NT2/D1 (cell line): ENCODE measurements around the gene NRCAM.

ENCODE experiments used
- DNase-seq: peaks from one replicate; pipeline ENCODE4 v3.0.0-alpha.2; 2011; ENCODE audit warnings: low read depth, low spot score
- H3K27me3 ChIP-seq: 2 replicates; pipeline ENCODE4 v1.6.0; 2011; ENCODE audit warnings: mild to moderate bottlenecking; ENCODE audit not compliant: insufficient read length, insufficient read depth
- H3K36me3 ChIP-seq: 2 replicates; pipeline ENCODE4 v1.6.1; 2011; ENCODE audit warnings: mild to moderate bottlenecking, low read length, mixed read lengths; ENCODE audit not compliant: insufficient read depth, insufficient read length
- H3K4me1 ChIP-seq: 2 replicates; pipeline ENCODE4 v1.5.1; 2011; ENCODE audit not compliant: insufficient read depth, insufficient read length
- H3K4me3 ChIP-seq: 2 replicates; pipeline ENCODE4 v1.5.1; 2011; ENCODE audit warnings: low read depth; ENCODE audit not compliant: insufficient read length
- H3K9ac ChIP-seq: 2 replicates; pipeline ENCODE4 v1.6.0; 2011; ENCODE audit warnings: low read depth; ENCODE audit not compliant: insufficient read length
- H3K9me3 ChIP-seq: 2 replicates; pipeline ENCODE4 v1.5.1; 2011; ENCODE audit warnings: mild to moderate bottlenecking, low read length; ENCODE audit not compliant: insufficient read depth
- SUZ12 ChIP-seq: IDR thresholded peaks from 2 replicates; pipeline ENCODE4 v1.6.1; 2011; ENCODE audit not compliant: insufficient read length, insufficient read depth; ENCODE audit errors: extremely low read depth
- YY1 ChIP-seq: IDR thresholded peaks from 2 replicates; pipeline ENCODE4 v1.6.1; 2011; ENCODE audit not compliant: insufficient read length, insufficient read depth
- ZNF274 ChIP-seq: IDR thresholded peaks from 2 replicates; pipeline ENCODE4 v1.6.1; 2011; ENCODE audit warnings: mild to moderate bottlenecking, low read depth, low read length

NRCAM gene

DNA sequence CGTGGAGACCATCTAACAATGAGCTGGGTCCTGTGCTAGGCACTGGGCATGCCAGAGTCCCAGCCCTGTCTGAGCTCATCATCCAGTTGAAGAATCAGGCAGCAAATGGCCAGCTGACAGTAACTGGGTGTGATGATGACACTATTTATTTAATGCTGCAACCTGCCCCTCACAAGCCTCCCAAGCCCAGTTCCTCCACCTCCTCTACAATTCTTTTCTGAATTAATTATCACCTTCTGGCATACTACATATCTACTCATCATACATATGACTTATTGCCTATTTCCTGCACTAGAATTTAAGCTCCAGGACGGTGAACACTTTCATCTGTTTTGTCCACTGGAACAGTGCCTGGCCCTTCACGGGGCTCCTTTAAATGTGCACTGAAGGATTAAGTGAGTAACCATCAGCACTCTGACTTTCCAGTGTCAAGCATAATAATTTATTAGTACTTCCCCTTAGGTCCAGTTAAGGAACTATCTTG lies 229.4 kb downstream of the NRCAM start:
- DNase-seq, result no peak
- Histone ChIP-seq H3K4me3 (no peak overlapping the region), H3K4me1 (no peaks in the 10 kb centered on the region), H3K9me3 (no peaks in the 10 kb centered on the region), H3K9ac (no peak overlapping the region), H3K27me3 (no peaks in the 10 kb centered on the region), H3K36me3 (no peaks in the 10 kb centered on the region)
- TF ChIP-seq SUZ12 (no peak), ZNF274 (no peak), YY1 (no peak)

DNA sequence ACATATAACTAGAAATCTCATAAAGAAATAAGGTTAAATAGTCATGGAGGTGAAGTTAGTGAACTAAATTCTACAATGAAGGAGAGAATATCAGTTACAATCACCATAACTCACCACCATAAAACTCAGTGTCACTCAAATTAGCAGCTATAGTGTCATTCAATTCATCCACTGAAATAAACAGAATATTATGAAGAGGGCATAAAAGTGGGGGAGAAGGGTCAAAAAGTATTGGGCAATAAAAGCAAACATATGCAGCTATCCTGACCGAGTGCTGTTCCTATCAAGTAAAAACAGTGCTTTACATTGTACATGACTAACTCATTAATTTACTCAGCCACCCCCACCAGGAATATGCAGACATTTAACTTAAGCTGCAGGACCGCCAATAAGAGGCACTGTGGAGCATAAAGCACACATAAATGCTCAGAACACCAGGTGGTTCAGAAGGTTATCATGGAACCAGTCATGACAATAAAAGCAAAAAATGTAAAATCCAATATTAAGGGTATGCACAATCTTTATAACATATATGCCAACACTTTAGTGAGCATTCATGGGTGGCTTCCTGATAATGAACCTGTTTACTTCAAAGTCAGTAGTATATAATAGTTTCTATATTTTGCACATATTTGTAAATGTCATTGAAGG lies 230.6 kb downstream of the NRCAM start:
- no peaks in the 10 kb centered on the region for H3K9me3 ChIP-seq
- H3K4me1 ChIP-seq, result no peaks in the 10 kb centered on the region
- H3K9ac ChIP-seq, result no peak overlapping the region
- TF ChIP-seq ZNF274, result no peak
- TF ChIP-seq YY1, result no peak
- no peak for TF ChIP-seq SUZ12
- H3K4me3 ChIP-seq, result no peak overlapping the region
- H3K36me3 ChIP-seq, result no peaks in the 10 kb centered on the region
- no peaks in the 10 kb centered on the region for H3K27me3 ChIP-seq
- no peak for DNase-seq

- Histone ChIP-seq H3K9me3 (no peaks in the 10 kb centered on the region), H3K9ac (no peak overlapping the region), H3K4me3 (no peak overlapping the region), H3K4me1 (no peaks in the 10 kb centered on the region), H3K27me3 (no peaks in the 10 kb centered on the region), H3K36me3 (no peaks in the 10 kb centered on the region)
- no peak for DNase-seq
- no peak for TF ChIP-seq ZNF274
- no peak for TF ChIP-seq SUZ12
- no peak for TF ChIP-seq YY1
Observed at GRCh38 chr7:108224387-108224786, 231.8 kb downstream of the NRCAM start.

DNA sequence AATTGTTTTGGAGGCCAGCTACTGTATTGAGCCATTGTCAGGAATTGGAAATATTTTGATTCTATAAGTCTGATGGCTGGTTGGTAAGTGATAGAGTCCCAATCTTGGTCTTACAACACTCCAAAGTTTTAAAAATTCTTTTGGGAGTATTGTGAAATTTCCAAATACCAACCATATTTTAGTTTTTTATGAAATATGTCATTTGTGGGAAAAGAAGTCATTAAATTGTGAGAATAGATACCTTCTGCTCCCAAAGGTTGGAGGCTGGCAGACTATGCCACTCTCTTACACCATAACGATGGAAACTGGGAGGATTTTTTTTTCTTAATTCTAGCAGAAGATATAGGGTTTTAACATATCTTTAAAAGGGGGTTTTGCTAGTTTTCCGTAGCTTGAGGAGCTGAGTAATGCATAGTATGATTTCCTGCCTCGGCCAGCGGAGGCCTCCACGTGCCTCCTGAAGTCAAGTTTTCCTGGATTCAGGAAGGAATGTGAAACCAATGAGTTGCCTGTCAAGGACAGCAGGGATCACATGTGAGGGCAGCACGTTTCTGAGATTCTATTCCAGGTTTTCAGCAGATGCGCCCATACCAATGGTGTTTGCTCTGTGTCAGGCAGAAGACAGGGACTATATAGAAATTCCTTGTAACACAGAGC lies 233.9 kb downstream of the NRCAM start:
- Histone ChIP-seq H3K4me1 (no peaks in the 10 kb centered on the region), H3K36me3 (no peaks in the 10 kb centered on the region), H3K9ac (no peak overlapping the region), H3K27me3 (no peaks in the 10 kb centered on the region), H3K4me3 (no peak overlapping the region), H3K9me3 (no peaks in the 10 kb centered on the region)
- TF ChIP-seq SUZ12, result no peak
- no peak for TF ChIP-seq YY1
- TF ChIP-seq ZNF274, result no peak
- no peak for DNase-seq

GRCh38 chr7:108211382-108212201 lies 244.6 kb downstream of the NRCAM start:
- H3K27me3 ChIP-seq, result no peaks in the 10 kb centered on the region
- H3K4me1 ChIP-seq, result peaks cover 3% of the 10 kb centered on the region
- peak; percentile 54 for DNase-seq
- H3K9ac ChIP-seq, result no peak overlapping the region
- TF ChIP-seq YY1 (no peak), ZNF274 (no peak), SUZ12 (no peak)
- H3K4me3 ChIP-seq, result no peak overlapping the region
- no peaks in the 10 kb centered on the region for H3K9me3 ChIP-seq
- no peaks in the 10 kb centered on the region for H3K36me3 ChIP-seq

- TF ChIP-seq YY1 (no peak), ZNF274 (no peak), SUZ12 (no peak)
- peaks cover 3% of the 10 kb centered on the region for H3K4me1 ChIP-seq
- DNase-seq, result no peak
- no peak overlapping the region for H3K4me3 ChIP-seq
- H3K27me3 ChIP-seq, result no peaks in the 10 kb centered on the region
- no peaks in the 10 kb centered on the region for H3K9me3 ChIP-seq
- no peaks in the 10 kb centered on the region for H3K36me3 ChIP-seq
- H3K9ac ChIP-seq, result no peak overlapping the region
Observed at GRCh38 chr7:108210796-108211195, 245.4 kb downstream of the NRCAM start.

DNA sequence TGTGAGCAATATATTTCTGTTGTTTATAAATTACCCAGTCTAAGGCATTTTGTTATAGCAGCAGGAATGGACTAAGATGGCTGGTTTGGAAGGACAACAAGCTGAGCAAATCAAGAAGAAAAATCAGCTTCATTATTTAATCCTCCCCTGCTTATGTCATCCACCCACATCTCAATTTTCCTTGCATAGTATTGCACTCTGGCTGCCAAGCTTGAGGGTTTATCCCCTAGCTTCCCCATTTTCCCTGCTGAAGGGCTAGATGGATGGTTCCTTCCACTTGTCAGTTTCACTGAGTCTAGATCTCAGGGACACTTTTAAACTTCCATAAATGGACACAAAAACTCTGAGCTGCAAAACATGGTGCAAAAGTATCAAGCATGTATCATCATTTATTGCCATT lies 250.9 kb downstream of the NRCAM start:
- Histone ChIP-seq H3K27me3 (no peaks in the 10 kb centered on the region), H3K4me1 (no peaks in the 10 kb centered on the region), H3K9me3 (no peaks in the 10 kb centered on the region), H3K36me3 (no peaks in the 10 kb centered on the region), H3K4me3 (no peak overlapping the region), H3K9ac (no peak overlapping the region)
- TF ChIP-seq SUZ12 (no peak), YY1 (no peak), ZNF274 (no peak)
- DNase-seq, result no peak
